Measurements from ENCODE around the gene FBXL5. TPM values are rescaled to one million over a fixed set of nuclear protein-coding genes. Genes with fewer than 3 reads are reported as not detected.

The FBXL5 gene
- total and polyA plus RNA-seq, 2 of the 13 experiments (the other 11 are each of a cell fraction or from before 2014, with no cell fraction given): 17.4 to 45.3 TPM

- TF ChIP-seq NFAT5 (CRISPR knock-in tag; IDR thresholded peaks at IDR 0.05) (no peak; the same call in 1 of the 2 replicates), ZFP41 (CRISPR knock-in tag; IDR thresholded peaks at IDR 0.05; ENCODE audit: borderline replicate concordance) (peak; percentile 77; the same call in 1 of the 2 replicates), SALL1 (CRISPR knock-in tag; IDR thresholded peaks at IDR 0.05) (peak; percentile 86), CCDC6 (CRISPR knock-in tag; IDR thresholded peaks at IDR 0.05) (peak; percentile 82), THYN1 (CRISPR knock-in tag; IDR thresholded peaks at IDR 0.05; ENCODE audit: borderline replicate concordance, low read depth) (no peak), SKI (IDR thresholded peaks at IDR 0.05; ENCODE audit: partially characterized antibody) (no peak), ZNF251 (CRISPR knock-in tag; IDR thresholded peaks at IDR 0.05) (no peak), TOE1 (CRISPR knock-in tag; IDR thresholded peaks at IDR 0.05) (peak; percentile 95; the same call in 1 of the 2 replicates), NR1H2 (CRISPR knock-in tag; IDR thresholded peaks at IDR 0.05; ENCODE audit: borderline replicate concordance, low read depth) (no peak), ZNF790 (CRISPR knock-in tag; IDR thresholded peaks at IDR 0.05; ENCODE audit: borderline replicate concordance) (0 out of 2 replicates have a peak, but pooled peaks have one; percentile 72), GABPB1 (CRISPR knock-in tag; IDR thresholded peaks at IDR 0.05) (peak; percentile 96), FOXM1 (CRISPR knock-in tag; IDR thresholded peaks at IDR 0.05) (no peak), ZNF550 (CRISPR knock-in tag; IDR thresholded peaks at IDR 0.05; ENCODE audit: borderline replicate concordance) (no peak), SIN3B (IDR thresholded peaks at IDR 0.05; ENCODE audit: low read length) (peak; percentile 98), CREB1 (IDR thresholded peaks at IDR 0.05) (peak; percentile 23; the same call in 1 of the 2 replicates), CREB1 (CRISPR knock-in tag; IDR thresholded peaks at IDR 0.05) (peak; percentile 74), MTF1 (CRISPR knock-in tag; IDR thresholded peaks at IDR 0.05) (no peak), BCLAF1 (IDR thresholded peaks at IDR 0.05) (no peak), KLF12 (CRISPR knock-in tag; IDR thresholded peaks at IDR 0.05; ENCODE audit: borderline replicate concordance) (peak; percentile 81), MLX (CRISPR knock-in tag; IDR thresholded peaks at IDR 0.05) (no peak)
Observed at GRCh38 chr4:15681372-15682241, 26.4 kb upstream of the FBXL5 start, which contains the start of gene FAM200B (continued).
